GM23338 (cell line): ENCODE results near the gene UNK.

Experiments used
- EZH2 ChIP-seq: fragments of 200-600 bp; sonication (generic); IDR thresholded peaks from one replicate; pipeline ENCODE4 v1.8.0; 2017; ENCODE audit warnings: antibody characterized with exemption, mild to moderate bottlenecking, low read depth; ENCODE audit not compliant: unreplicated experiment
- POLR2AphosphoS5 ChIP-seq: IDR thresholded peaks from 2 replicates; pipeline ENCODE4 v1.6.1; 2016; ENCODE audit warnings: antibody characterized with exemption, low read depth
- ZNF114 ChIP-seq: fragments of 250-450 bp; sonication (Bioruptor Pico); IDR thresholded peaks from 2 replicates; pipeline ENCODE4 v1.5.0; 2020; ENCODE audit warnings: mild to moderate bottlenecking, moderate library complexity
- TF ChIP-seq, protein P1 (sequence below), 2 experiments: fragments of 200-600 bp in 1 of 2; sonication (generic) in 1 of 2; conservative IDR thresholded peaks; 2 replicates each; pipeline versions ENCODE4 v1.5.1 to v1.6.1; 2016 to 2017; ENCODE audit warnings: antibody characterized with exemption in 2 of 2, low read depth in 2 of 2, mild to moderate bottlenecking in 2 of 2, moderate library complexity in 1 of 2

DNA sequence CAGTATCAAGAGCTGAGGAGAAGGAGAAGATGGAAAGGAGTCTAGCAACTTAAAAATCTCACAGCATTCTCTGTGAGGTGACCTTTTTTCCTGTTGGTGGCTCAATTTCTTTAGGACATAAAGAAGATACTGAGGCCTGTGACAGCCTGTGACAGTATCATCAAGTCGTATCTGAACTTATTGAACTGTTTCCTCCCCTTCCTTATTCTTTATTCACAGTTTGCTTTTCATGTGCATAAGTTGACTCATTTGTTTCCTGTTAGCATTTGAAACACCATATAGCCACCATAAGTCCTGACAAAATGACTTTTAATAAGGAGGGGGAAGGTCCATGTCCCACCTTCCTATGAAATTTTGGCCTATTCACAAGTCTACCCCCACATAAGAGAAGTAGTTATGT, 8.9 kb downstream of the UNK start:
- TF ChIP-seq, protein P1, sequence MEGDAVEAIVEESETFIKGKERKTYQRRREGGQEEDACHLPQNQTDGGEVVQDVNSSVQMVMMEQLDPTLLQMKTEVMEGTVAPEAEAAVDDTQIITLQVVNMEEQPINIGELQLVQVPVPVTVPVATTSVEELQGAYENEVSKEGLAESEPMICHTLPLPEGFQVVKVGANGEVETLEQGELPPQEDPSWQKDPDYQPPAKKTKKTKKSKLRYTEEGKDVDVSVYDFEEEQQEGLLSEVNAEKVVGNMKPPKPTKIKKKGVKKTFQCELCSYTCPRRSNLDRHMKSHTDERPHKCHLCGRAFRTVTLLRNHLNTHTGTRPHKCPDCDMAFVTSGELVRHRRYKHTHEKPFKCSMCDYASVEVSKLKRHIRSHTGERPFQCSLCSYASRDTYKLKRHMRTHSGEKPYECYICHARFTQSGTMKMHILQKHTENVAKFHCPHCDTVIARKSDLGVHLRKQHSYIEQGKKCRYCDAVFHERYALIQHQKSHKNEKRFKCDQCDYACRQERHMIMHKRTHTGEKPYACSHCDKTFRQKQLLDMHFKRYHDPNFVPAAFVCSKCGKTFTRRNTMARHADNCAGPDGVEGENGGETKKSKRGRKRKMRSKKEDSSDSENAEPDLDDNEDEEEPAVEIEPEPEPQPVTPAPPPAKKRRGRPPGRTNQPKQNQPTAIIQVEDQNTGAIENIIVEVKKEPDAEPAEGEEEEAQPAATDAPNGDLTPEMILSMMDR (conservative IDR thresholded peaks at IDR 0.05; ENCODE audit: low read depth in 2 of 2), result no peak
- TF ChIP-seq POLR2AphosphoS5 (no peak), ZNF114 (CRISPR knock-in tag) (no peak), EZH2 (no peak)
